BJ (cell line): ENCODE results near the gene TMEM174. TPM values are rescaled to one million over a fixed set of nuclear protein-coding genes. Genes with fewer than 3 reads are reported as not detected.

Source experiments
- CTCF ChIA-PET: fragments of 350-600 bp; formaldehyde crosslinking; extraction: SDS; loops from one replicate; lab custom pipeline; 2021; ENCODE audit warnings: antibody characterized with exemption, inconsistent platforms; lab: Yijun Ruan, JAX
- POLR2A ChIA-PET: fragments of 300-600 bp; sonication (Branson Sonifier 250); formaldehyde crosslinking; extraction: SDS; loops from one replicate; lab custom pipeline; 2021; ENCODE audit warnings: antibody characterized with exemption; lab: Charles Lee
- DNase-seq: peaks from one replicate; pipeline ENCODE4 v3.0.0-alpha.2; 2011; ENCODE audit warnings: low read depth
- H3K27me3 ChIP-seq: 2 replicates; pipeline ENCODE4 v1.6.0; 2011; ENCODE audit warnings: low read length; ENCODE audit not compliant: control insufficient read depth, insufficient read depth
- H3K36me3 ChIP-seq: 2 replicates; pipeline ENCODE4 v1.5.1; 2011; ENCODE audit warnings: low read length; ENCODE audit not compliant: control insufficient read depth, insufficient read depth
- H3K4me3 ChIP-seq: 2 replicates; pipeline ENCODE4 v1.5.1; 2011; ENCODE audit warnings: low read depth, mild to moderate bottlenecking, control low read depth, low read length
- polyA minus RNA-seq: library from RNA; depleted of rRNA, polyadenylated mRNA; stranded (reverse); fragments of >200 nt; gene quantifications from 2 replicates; pipeline ENCODE4 v1.2.3, GENCODE V29; 2011; rRNA and poly(A)+ RNA removed
- polyA plus RNA-seq: library from polyadenylated mRNA; depleted of rRNA; stranded (reverse); fragments of >200 nt; gene quantifications from 2 replicates; pipeline ENCODE4 v1.2.3, GENCODE V29; 2011; rRNA removed
- TF ChIP-seq, protein P1 (sequence below): IDR thresholded peaks from 2 replicates; pipeline ENCODE4 v1.5.1; 2011; ENCODE audit warnings: low read depth, mild to moderate bottlenecking, control low read depth, inconsistent platforms, low read length, moderate library complexity; ENCODE audit not compliant: insufficient read depth

TMEM174 gene, protein sequence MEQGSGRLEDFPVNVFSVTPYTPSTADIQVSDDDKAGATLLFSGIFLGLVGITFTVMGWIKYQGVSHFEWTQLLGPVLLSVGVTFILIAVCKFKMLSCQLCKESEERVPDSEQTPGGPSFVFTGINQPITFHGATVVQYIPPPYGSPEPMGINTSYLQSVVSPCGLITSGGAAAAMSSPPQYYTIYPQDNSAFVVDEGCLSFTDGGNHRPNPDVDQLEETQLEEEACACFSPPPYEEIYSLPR
- not detected in 2 replicates for polyA plus RNA-seq
- polyA minus RNA-seq, result not detected in 2 replicates

DNA sequence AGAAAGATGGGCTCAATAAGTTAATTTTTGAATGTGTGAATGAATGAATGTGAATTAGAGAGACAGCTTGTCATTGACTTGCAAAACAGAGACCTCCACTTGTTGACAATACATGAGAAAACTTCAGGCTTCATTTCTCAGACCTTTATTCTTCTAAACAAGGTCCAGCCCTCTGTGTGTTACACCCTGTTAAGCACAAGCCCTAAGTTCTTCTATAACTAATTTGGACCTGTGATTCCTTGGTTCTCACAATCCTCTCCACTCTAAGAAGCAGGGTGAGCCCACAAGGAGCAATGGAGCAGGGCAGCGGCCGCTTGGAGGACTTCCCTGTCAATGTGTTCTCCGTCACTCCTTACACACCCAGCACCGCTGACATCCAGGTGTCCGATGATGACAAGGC, at the start of gene TMEM174:
TMEM174 (plus strand) TSS at position 243 of the 400 bp plus-strand sequence; CDS start at position 294, 51 bp downstream.
- DNase-seq, result no peak
- TF ChIP-seq, protein P1, sequence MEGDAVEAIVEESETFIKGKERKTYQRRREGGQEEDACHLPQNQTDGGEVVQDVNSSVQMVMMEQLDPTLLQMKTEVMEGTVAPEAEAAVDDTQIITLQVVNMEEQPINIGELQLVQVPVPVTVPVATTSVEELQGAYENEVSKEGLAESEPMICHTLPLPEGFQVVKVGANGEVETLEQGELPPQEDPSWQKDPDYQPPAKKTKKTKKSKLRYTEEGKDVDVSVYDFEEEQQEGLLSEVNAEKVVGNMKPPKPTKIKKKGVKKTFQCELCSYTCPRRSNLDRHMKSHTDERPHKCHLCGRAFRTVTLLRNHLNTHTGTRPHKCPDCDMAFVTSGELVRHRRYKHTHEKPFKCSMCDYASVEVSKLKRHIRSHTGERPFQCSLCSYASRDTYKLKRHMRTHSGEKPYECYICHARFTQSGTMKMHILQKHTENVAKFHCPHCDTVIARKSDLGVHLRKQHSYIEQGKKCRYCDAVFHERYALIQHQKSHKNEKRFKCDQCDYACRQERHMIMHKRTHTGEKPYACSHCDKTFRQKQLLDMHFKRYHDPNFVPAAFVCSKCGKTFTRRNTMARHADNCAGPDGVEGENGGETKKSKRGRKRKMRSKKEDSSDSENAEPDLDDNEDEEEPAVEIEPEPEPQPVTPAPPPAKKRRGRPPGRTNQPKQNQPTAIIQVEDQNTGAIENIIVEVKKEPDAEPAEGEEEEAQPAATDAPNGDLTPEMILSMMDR, result no peak
- Histone ChIP-seq H3K36me3 (no peaks in the 10 kb centered on the region), H3K4me3 (no peak within 1 kb of the TSS), H3K27me3 (peaks cover 12% of the 10 kb centered on the region)
- CTCF ChIA-PET, result interaction anchor here (1.3 to 3.3 kb wide), 5 partner anchors 9 to 217 kb away, joined by 3 to 15 read pairs (median 5); partner anchors contain the start of gene FCHO2
- POLR2A ChIA-PET, result no interaction called here

DNA sequence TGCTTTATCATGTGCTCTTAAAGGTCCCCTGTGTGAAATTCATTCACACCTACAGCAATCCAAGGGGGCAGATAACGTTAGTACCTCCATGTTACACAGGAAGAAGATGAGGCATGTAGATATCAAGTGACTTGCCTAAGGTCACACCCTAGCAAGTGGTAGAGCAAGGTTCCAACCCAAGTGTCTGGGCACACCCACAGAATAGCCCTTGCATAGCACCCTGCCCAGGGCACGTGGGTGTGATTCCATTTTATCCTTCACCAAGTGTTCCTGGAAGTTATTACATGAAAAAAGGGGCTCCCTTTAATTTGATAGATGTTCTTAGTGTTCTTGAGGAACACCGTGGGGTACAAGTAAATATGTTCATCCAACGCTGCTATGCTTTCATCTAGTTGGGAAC, 47.7 kb upstream of the TMEM174 start:
- TF ChIP-seq, protein P1, result no peak
- Histone ChIP-seq H3K4me3 (no peak overlapping the region), H3K36me3 (no peaks in the 10 kb centered on the region), H3K27me3 (no peaks in the 10 kb centered on the region)
- ChIA-PET POLR2A (no interaction called here), CTCF (interaction anchor here (0.8 to 1.6 kb wide), 2 partner anchors 10 to 25 kb away, joined by 3 read pairs; no protein-coding TSS in a partner anchor)
- no peak for DNase-seq

DNA sequence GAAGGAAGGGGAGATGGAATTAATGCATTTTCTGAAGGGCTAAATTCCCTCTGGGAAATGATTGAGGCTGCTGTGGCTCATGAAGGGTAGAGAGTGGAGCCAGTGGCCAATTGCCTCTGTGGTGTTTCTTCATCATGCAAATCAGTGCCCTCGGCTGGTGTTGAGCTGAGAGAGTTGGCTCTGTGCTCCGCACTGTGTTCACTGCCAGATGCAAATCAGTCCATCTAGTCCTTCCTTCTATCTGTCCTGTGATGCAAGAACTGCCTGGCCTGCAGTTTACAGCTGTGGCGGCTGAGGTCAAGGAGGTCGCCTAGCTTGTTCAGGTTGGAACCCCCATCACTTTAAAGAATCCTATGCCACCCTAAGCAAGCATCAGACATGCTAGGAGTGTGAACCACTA, 46.6 kb upstream of the TMEM174 start:
- ChIA-PET CTCF (interaction anchor here (0.8 to 1.6 kb wide), 3 partner anchors 8 to 329 kb away, joined by 3 read pairs; no protein-coding TSS in a partner anchor), POLR2A (no interaction called here)
- Histone ChIP-seq H3K27me3 (no peaks in the 10 kb centered on the region), H3K4me3 (no peak overlapping the region), H3K36me3 (no peaks in the 10 kb centered on the region)
- TF ChIP-seq, protein P1, result no peak
- DNase-seq, result no peak

DNA sequence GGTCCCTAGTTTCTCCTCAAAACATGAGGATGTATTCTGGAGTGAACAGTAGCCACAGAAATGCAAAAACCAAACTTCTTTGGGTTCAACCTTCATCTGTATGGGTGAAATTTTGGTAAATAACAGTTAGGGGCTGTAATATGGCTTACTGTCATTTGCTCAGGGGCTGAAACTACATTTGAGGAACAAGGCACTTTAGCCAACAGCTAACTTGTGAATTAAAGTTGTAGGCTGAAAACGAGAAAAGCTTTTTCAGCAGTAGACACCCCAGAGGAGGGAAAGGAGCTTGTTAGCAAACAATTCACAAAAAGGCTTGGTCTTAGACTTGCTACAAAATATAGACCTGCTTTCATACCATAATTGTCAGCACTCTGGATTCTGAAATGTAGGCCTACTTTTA, 46.0 kb upstream of the TMEM174 start:
- TF ChIP-seq, protein P1, result no peak
- DNase-seq, result no peak
- ChIA-PET POLR2A (no interaction called here), CTCF (interaction anchor here (1.3 to 1.6 kb wide), 2 partner anchors 8 to 328 kb away, joined by 3 read pairs; no protein-coding TSS in a partner anchor)
- H3K36me3 ChIP-seq, result no peaks in the 10 kb centered on the region
- no peaks in the 10 kb centered on the region for H3K27me3 ChIP-seq
- H3K4me3 ChIP-seq, result no peak overlapping the region

DNA sequence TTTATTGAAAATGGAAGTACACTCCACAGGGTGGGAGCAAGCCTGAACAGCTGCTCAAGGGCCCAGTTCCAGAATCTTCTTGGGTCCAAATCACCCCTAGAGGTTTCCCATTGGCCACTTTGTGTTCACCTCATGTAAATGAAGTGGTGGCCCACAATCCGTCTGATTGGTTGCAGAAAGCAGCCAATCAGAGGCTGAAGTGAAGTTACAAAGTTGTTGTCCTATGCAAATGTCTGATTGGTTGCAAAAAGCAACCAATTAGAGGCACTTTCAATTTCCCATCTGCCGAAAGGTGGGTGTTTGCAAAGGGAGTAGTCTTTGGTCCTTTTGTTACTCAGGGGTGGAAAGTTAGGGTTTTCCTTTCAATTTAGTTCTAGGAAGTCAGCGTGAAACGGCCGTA, 43.9 kb upstream of the TMEM174 start:
- H3K27me3 ChIP-seq, result no peaks in the 10 kb centered on the region
- TF ChIP-seq, protein P1, result no peak
- no peaks in the 10 kb centered on the region for H3K36me3 ChIP-seq
- no peak for DNase-seq
- ChIA-PET POLR2A (no interaction called here), CTCF (no interaction called here)
- H3K4me3 ChIP-seq, result no peak overlapping the region
